SK-N-SH (cell line): ENCODE data around the gene ABHD16A. TPM values are rescaled to one million over a fixed set of nuclear protein-coding genes. Genes with fewer than 3 reads are reported as not detected.

Experiments
- CTCF ChIA-PET: fragments of 300-600, 350-600 bp; formaldehyde crosslinking; extraction: SDS; loops from one replicate; lab custom pipeline; 2021; lab: Yijun Ruan, JAX
- POLR2A ChIA-PET: fragments of 350-600 bp; sonication (Branson Sonifier 250); formaldehyde crosslinking; extraction: SDS; loops from one replicate; lab custom pipeline; 2020; ENCODE audit warnings: antibody characterized with exemption, inconsistent platforms; lab: Yijun Ruan, JAX
- DNase-seq: peaks from one replicate; pipeline ENCODE4 v3.0.0; 2012
- H2AFZ ChIP-seq: fragments of 200-600 bp; sonication (generic); 2 replicates; pipeline ENCODE4 v1.8.1; 2016; ENCODE audit warnings: antibody characterized with exemption, mild to moderate bottlenecking, low read depth
- H3F3A ChIP-seq: fragments of 200-600 bp; sonication (generic); replicated peaks from 2 replicates; pipeline ENCODE3; 2016; ENCODE audit warnings: antibody characterized with exemption, mild to moderate bottlenecking; ENCODE audit not compliant: insufficient read depth
- H3K27ac ChIP-seq, 2 experiments: fragments of 200-500 bp in 1 of 2; fragments of 200-600 bp in 1 of 2; sonication (Bioruptor generic) in 1 of 2; sonication (generic), shearing (Covaris generic) in 1 of 2; 2 replicates each; pipeline versions ENCODE4 v1.5.1 to v1.6.1; 2014 to 2016; ENCODE audit warnings: low read depth in 2 of 2, inconsistent platforms in 1 of 2, low read length in 1 of 2, mild to moderate bottlenecking in 1 of 2, mixed read lengths in 1 of 2
- H3K27me3 ChIP-seq: fragments of 200-600 bp; sonication (generic), shearing (Covaris generic); 2 replicates; pipeline ENCODE4 v1.6.1; 2016; ENCODE audit warnings: mixed run types; ENCODE audit not compliant: insufficient read depth
- H3K36me3 ChIP-seq, 2 experiments: fragments of 200-500 bp in 1 of 2; fragments of 200-600 bp in 1 of 2; sonication (Bioruptor generic) in 1 of 2; sonication (generic) in 1 of 2; replicated peaks in 1 of 2; 2 replicates each; pipeline versions ENCODE3 to v1.5.1; 2014 to 2016; ENCODE audit warnings: low read length in 1 of 2, mild to moderate bottlenecking in 1 of 2; ENCODE audit not compliant: insufficient read depth in 2 of 2, control insufficient read depth in 1 of 2
- H3K4me1 ChIP-seq, 2 experiments: fragments of 200-500 bp in 1 of 2; fragments of 200-600 bp in 1 of 2; sonication (Bioruptor generic) in 1 of 2; sonication (generic), shearing (Covaris generic) in 1 of 2; 2 replicates each; pipeline versions ENCODE4 v1.5.1 to v1.6.1; 2014 to 2016; ENCODE audit warnings: low read depth in 1 of 2, low read length in 1 of 2, mixed run types in 1 of 2; ENCODE audit not compliant: insufficient read depth in 2 of 2, control insufficient read depth in 1 of 2
- H3K4me2 ChIP-seq: fragments of 200-600 bp; sonication (generic), shearing (Covaris generic); 2 replicates; pipeline ENCODE4 v1.6.1; 2017; ENCODE audit warnings: mixed run types
- H3K4me3 ChIP-seq, 2 experiments: fragments of 200-500 bp in 1 of 2; fragments of 200-600 bp in 1 of 2; sonication (Bioruptor generic) in 1 of 2; sonication (generic), shearing (Covaris generic) in 1 of 2; 2 replicates each; pipeline versions ENCODE4 v1.5.1 to v1.8.1; 2014 to 2016; ENCODE audit warnings: low read depth in 2 of 2, inconsistent platforms in 1 of 2, low read length in 1 of 2, mild to moderate bottlenecking in 1 of 2, mixed read lengths in 1 of 2, moderate library complexity in 1 of 2
- H3K79me2 ChIP-seq: fragments of 200-600 bp; sonication (generic); 2 replicates; pipeline ENCODE4 v1.8.1; 2017; ENCODE audit warnings: mild to moderate bottlenecking; ENCODE audit not compliant: insufficient read depth
- H3K9ac ChIP-seq: fragments of 200-600 bp; sonication (generic); 2 replicates; pipeline ENCODE4 v1.6.1; 2017; ENCODE audit warnings: mixed run types
- H3K9me2 ChIP-seq: fragments of 200-600 bp; sonication (generic); 2 replicates; pipeline ENCODE4 v1.6.1; 2017; ENCODE audit warnings: mixed run types
- H3K9me3 ChIP-seq: fragments of 200-600 bp; sonication (generic); 2 replicates; pipeline ENCODE4 v1.6.1; 2017; ENCODE audit warnings: mixed run types, mild to moderate bottlenecking, moderate library complexity
- H4K20me1 ChIP-seq: fragments of 200-600 bp; sonication (generic); 2 replicates; pipeline ENCODE4 v1.6.1; 2017; ENCODE audit warnings: mild to moderate bottlenecking, mixed run types; ENCODE audit not compliant: insufficient read depth
- CHD2 ChIP-seq: fragments of 150-350 bp; IDR thresholded peaks from 2 replicates; pipeline ENCODE4 v1.6.1; 2018; ENCODE audit warnings: low read length; ENCODE audit not compliant: partially characterized antibody
- ELF1 ChIP-seq: IDR thresholded peaks from 2 replicates; pipeline ENCODE4 v1.4.0; 2012
- EZH2phosphoT487 ChIP-seq: fragments of 200-600 bp; sonication (generic); IDR thresholded peaks from 2 replicates; pipeline ENCODE4 v1.6.1; 2017; ENCODE audit warnings: low read depth, mixed run types, mild to moderate bottlenecking, antibody characterized with exemption, moderate library complexity, borderline replicate concordance
- MEF2A ChIP-seq: IDR thresholded peaks from 2 replicates; pipeline ENCODE4 v1.4.0; 2012; ENCODE audit warnings: low read depth, borderline replicate concordance
- MXI1 ChIP-seq: IDR thresholded peaks from 2 replicates; pipeline ENCODE4 v1.6.1; 2012; ENCODE audit warnings: mild to moderate bottlenecking, low read depth, low read length, improper control_type of control experiment
- NFIC ChIP-seq: IDR thresholded peaks from 2 replicates; pipeline ENCODE4 v1.4.0; 2012; ENCODE audit warnings: borderline replicate concordance
- RAD21 ChIP-seq: IDR thresholded peaks from 2 replicates; pipeline ENCODE4 v1.6.1; 2012; ENCODE audit warnings: mild to moderate bottlenecking, low read length
- TEAD4 ChIP-seq: IDR thresholded peaks from 2 replicates; pipeline ENCODE4 v1.4.0; 2012; ENCODE audit warnings: mild to moderate bottlenecking, borderline replicate concordance; ENCODE audit not compliant: insufficient read depth
- WGBS: methylation state at CpG from one replicate; pipeline ENCODE4 v1.1.6; 2017; ENCODE audit warnings: low lambda C conversion rate; 5-methylcytosine and 5-hydroxymethylcytosine counted together
- polyA plus RNA-seq, 3 experiments: library from polyadenylated mRNA; depleted of rRNA; stranded (reverse); fragments of >200 nt; gene quantifications; 2 replicates each; pipeline ENCODE4 v1.2.3, GENCODE V29; 2012
- TF ChIP-seq, protein P1 (sequence below): IDR thresholded peaks from 2 replicates; pipeline ENCODE4; 2012
- TF ChIP-seq, protein P2 (sequence below): IDR thresholded peaks from 2 replicates; pipeline ENCODE4 v1.4.0; 2012; ENCODE audit warnings: low read depth
- TF ChIP-seq, protein P3 (sequence below): fragments of 150-350 bp; IDR thresholded peaks from 2 replicates; pipeline ENCODE4 v1.6.1; 2017; ENCODE audit warnings: antibody characterized with exemption, low read length, low read depth, borderline replicate concordance

Gene ABHD16A
- polyA plus RNA-seq, 1 of the 3 experiments (the other 2 are of a cell fraction) = 49.3 TPM

DNA sequence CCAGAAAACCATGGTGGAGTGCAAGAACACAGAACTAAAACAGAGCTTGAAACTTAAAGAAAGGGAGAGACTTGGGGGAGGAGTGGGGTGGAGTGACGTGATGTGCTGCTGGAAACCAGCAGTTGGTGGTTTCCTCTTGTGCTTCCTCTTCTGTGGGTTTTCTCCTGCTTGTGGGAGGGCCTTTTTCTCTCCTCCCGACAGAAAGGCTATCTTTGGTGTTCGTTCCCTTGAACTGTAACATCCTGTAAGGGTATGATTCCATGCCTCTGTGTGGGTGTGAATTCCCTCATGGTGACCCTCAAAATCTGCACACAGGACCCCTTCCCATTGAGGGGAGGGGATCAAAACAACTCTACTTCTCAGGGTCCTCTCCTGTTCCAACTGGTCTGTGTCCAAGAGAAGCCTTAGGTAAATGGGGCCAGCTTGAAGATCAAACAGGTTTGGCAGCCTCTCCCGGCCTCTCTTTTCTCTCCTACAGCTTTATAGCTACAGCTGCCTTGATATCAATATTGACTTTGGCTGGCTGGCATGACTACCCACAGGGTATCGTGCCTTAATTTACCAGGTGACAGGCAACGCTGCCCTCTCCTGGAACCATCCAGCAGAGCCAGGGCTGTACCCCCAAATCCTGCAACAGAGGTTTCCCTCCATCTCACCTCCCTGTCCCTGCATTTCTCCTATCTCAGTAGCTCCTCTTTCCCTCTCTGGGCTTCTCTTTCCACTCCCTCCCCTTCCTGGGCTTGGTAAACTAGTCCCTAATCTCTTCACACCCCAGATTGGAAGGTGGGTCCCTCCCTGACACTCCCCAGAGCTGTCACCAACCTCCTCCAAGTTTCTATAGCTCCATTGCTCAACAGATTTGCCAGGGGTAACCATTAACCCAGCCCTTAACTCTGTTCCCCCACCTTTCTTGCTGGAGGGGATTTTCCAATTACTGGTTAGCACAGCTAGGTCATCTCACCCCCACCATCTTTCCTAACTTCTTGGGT is 35.2 kb upstream of the ABHD16A start (continued):
- TF ChIP-seq, protein P1, sequence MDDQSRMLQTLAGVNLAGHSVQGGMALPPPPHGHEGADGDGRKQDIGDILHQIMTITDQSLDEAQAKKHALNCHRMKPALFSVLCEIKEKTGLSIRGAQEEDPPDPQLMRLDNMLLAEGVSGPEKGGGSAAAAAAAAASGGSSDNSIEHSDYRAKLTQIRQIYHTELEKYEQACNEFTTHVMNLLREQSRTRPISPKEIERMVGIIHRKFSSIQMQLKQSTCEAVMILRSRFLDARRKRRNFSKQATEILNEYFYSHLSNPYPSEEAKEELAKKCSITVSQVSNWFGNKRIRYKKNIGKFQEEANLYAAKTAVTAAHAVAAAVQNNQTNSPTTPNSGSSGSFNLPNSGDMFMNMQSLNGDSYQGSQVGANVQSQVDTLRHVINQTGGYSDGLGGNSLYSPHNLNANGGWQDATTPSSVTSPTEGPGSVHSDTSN = no peak
- 0 out of 2 replicates have a peak, but pooled peaks have one; percentile 5 for TF ChIP-seq ELF1
- TF ChIP-seq, protein P2, sequence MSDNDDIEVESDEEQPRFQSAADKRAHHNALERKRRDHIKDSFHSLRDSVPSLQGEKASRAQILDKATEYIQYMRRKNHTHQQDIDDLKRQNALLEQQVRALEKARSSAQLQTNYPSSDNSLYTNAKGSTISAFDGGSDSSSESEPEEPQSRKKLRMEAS = peak; percentile 41; the same call in 1 of the 2 replicates
- no peak for TF ChIP-seq MXI1
- TF ChIP-seq NFIC = no peak
- TF ChIP-seq, all 33 proteins: peak for 7

DNA sequence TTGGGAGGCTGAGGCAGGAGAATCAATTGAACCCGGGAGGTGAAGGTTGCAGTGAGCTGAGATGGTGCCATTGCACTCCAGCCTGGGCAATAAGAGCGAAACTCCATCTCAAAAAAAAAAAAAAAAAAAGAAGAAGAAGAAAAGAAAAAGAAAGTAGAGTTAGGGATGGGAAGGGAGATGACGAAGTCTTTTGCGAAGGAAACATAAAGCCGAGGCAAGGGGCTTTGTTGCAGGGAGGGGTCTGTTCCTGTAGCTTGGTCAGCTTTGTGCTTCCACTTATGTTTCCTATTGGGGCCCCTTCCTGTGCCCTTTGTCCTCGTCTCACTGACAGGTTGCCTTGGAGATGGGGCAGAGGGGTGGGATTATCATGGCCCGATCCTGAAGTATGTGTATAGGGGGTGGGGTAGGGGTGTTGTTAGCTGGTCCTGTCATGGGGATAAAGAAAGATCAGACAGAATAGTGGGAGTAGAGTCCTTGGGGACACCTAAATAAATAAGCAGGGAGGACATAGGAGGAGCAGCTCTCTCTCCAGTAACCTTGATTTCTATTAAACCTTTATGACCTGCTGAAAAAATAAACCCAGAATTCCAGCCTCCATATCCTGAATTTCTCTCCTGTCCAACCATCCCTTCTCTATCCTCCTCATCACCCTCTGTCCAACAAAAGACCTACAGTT is 34.3 kb upstream of the ABHD16A start:
- H3K9ac ChIP-seq = peak overlapping the region; percentile 72
- WGBS = 83% methylated on average over 7 of the region's 7 CpGs
- peaks cover 62% of the 10 kb centered on the region for H3K79me2 ChIP-seq

More for the DNA sequence above, 34.3 kb upstream of the ABHD16A start:
- CTCF ChIA-PET = interaction anchor here (0.8 to 5.5 kb wide), 6 partner anchors 8 to 93 kb away, joined by 4 to 39 read pairs (median 9); partner anchors contain the start of genes DDAH2 and LY6G5C
- Histone ChIP-seq H3K36me3 (peaks cover 16 to 27% of the 10 kb centered on the region in 2 experiments), H2AFZ (0 out of 2 replicates have a peak overlapping the region, but pooled peaks have one; percentile 63), H3K27ac (peak overlapping the region; percentile 35 to 88; a peak in 3 of 4 replicates), H3K9me2 (no peaks in the 10 kb centered on the region), H3F3A (peaks cover 39% of the 10 kb centered on the region), H3K4me2 (peak overlapping the region; percentile 99), H3K4me3 (0 out of 4 replicates have a peak overlapping the region, but pooled peaks of 1 of the 2 experiments have one; percentile 42), H3K4me1 (peaks cover 22 to 31% of the 10 kb centered on the region in 2 experiments; a peak in 3 of 4 replicates), H3K27me3 (no peaks in the 10 kb centered on the region), H3K9me3 (no peaks in the 10 kb centered on the region), H4K20me1 (peaks cover 15% of the 10 kb centered on the region)
- POLR2A ChIA-PET = interaction anchor here (1.2 to 2.1 kb wide), 3 partner anchors 57 to 77 kb away, joined by 3 to 5 read pairs (median 3); partner anchors contain the start of genes HSPA1A, HSPA1L and VARS1
- DNase-seq = no peak
- TF ChIP-seq RAD21 = no peak
- TF ChIP-seq, protein P3, sequence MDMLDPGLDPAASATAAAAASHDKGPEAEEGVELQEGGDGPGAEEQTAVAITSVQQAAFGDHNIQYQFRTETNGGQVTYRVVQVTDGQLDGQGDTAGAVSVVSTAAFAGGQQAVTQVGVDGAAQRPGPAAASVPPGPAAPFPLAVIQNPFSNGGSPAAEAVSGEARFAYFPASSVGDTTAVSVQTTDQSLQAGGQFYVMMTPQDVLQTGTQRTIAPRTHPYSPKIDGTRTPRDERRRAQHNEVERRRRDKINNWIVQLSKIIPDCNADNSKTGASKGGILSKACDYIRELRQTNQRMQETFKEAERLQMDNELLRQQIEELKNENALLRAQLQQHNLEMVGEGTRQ = no peak
- no peak for TF ChIP-seq MEF2A
- TF ChIP-seq TEAD4 = no peak
- TF ChIP-seq ELF1 = no peak
- no peak for TF ChIP-seq MXI1
- TF ChIP-seq CHD2 = no peak
- TF ChIP-seq EZH2phosphoT487 = no peak
